Activated CD4-positive, CD25-positive, alpha-beta regulatory T cell treated with anti-CD3 and anti-CD28 coated beads, Interleukin-2, amount 50 U/mL, for 24 hours (primary cell): ENCODE measurements around the gene FBXW11.
"Not testable (repeated sequence)": the region's sequence is repeated elsewhere in the genome, so short reads cannot be mapped to it uniquely, and the experiment has no call there.

Experiments used
- ATAC-seq, 2 donors: fragments of 150-1000 bp; cut with Tn5 transposase; one replicate each; pipeline ENCODE4 v1.10.0; 2021; ENCODE audit warnings: mild to moderate bottlenecking in 1 of 2, moderate library complexity in 1 of 2

FBXW11 gene

GRCh38 chr5:171951218-171951617 is 55.2 kb downstream of the FBXW11 start:
- no peak for ATAC-seq

- ATAC-seq = no peak
Observed at GRCh38 chr5:171946000-171946781, 60.2 kb downstream of the FBXW11 start.

GRCh38 chr5:171945476-171945875 is 61.0 kb downstream of the FBXW11 start:
- no peak for ATAC-seq

GRCh38 chr5:171945066-171945465 is 61.4 kb downstream of the FBXW11 start:
- no peak for ATAC-seq

- ATAC-seq = peak; percentile 73 to 78
Observed at GRCh38 chr5:171942112-171942516, 64.3 kb downstream of the FBXW11 start.

GRCh38 chr5:171941675-171942074 is 64.8 kb downstream of the FBXW11 start:
- not testable (repeated sequence) for ATAC-seq

- ATAC-seq = peak; percentile 78 to 80
Observed at GRCh38 chr5:171941275-171941674, 65.2 kb downstream of the FBXW11 start.

GRCh38 chr5:171939951-171940350 is 66.5 kb downstream of the FBXW11 start:
- no peak for ATAC-seq

- ATAC-seq = no peak
Observed at GRCh38 chr5:171938358-171938757, 68.1 kb downstream of the FBXW11 start.

GRCh38 chr5:171937351-171937750 is 69.1 kb downstream of the FBXW11 start:
- no peak for ATAC-seq

GRCh38 chr5:171934586-171934985 is 71.9 kb downstream of the FBXW11 start:
- no peak for ATAC-seq

- ATAC-seq = no peak
Observed at GRCh38 chr5:171931163-171931562, 75.3 kb downstream of the FBXW11 start.

GRCh38 chr5:171927345-171927941 is 79.0 kb downstream of the FBXW11 start:
- ATAC-seq = no peak

GRCh38 chr5:171926311-171926710 is 80.1 kb downstream of the FBXW11 start:
- ATAC-seq = no peak

- no peak for ATAC-seq
Observed at GRCh38 chr5:171924493-171925122, 81.8 kb downstream of the FBXW11 start.

- peak in 1 of 2 donors; percentile 45 for ATAC-seq
Observed at GRCh38 chr5:171920765-171921391, 85.6 kb downstream of the FBXW11 start.

GRCh38 chr5:171915700-171916099 is 90.7 kb downstream of the FBXW11 start:
- ATAC-seq = not testable (repeated sequence)

- no peak for ATAC-seq
Observed at GRCh38 chr5:171914726-171915338, 91.6 kb downstream of the FBXW11 start.

GRCh38 chr5:171913987-171914273 is 92.5 kb downstream of the FBXW11 start:
- no peak for ATAC-seq

- ATAC-seq = no peak
Observed at GRCh38 chr5:171911152-171911551, 95.3 kb downstream of the FBXW11 start.

GRCh38 chr5:171908638-171909037 is 97.8 kb downstream of the FBXW11 start:
- no peak for ATAC-seq

- ATAC-seq = peak; percentile 58 to 71
Observed at GRCh38 chr5:171907725-171908343, 98.6 kb downstream of the FBXW11 start.
